SH-SY5Y (cell line): ENCODE results near the gene ELF2.

ENCODE experiments used
- GATA2 ChIP-seq: IDR thresholded peaks from 2 replicates; pipeline ENCODE4 v1.6.1; 2011; ENCODE audit warnings: mild to moderate bottlenecking, low read depth, low read length
- GATA3 ChIP-seq: IDR thresholded peaks from 2 replicates; pipeline ENCODE4 v1.6.1; 2011; ENCODE audit warnings: low read depth, mild to moderate bottlenecking, low read length, moderate library complexity

GRCh38 chr4:139207247-139207646, 30.2 kb upstream of the ELF2 start:
- TF ChIP-seq GATA2 (no peak), GATA3 (no peak)
